Ishikawa (cell line): ENCODE data around the gene FAAH2.

ENCODE experiments used
- CEBPB ChIP-seq: IDR thresholded peaks from 2 replicates; pipeline ENCODE4 v1.6.1; 2012
- CREB1 ChIP-seq: IDR thresholded peaks from 2 replicates; pipeline ENCODE4 v1.6.1; 2012; ENCODE audit warnings: low read depth
- EGR1 ChIP-seq: IDR thresholded peaks from 2 replicates; pipeline ENCODE4 v1.6.1; 2012
- EP300 ChIP-seq: IDR thresholded peaks from 2 replicates; pipeline ENCODE4 v1.6.1; 2012; ENCODE audit warnings: borderline replicate concordance
- MAX ChIP-seq: IDR thresholded peaks from 2 replicates; pipeline ENCODE4 v1.6.1; 2012
- NFIC ChIP-seq: IDR thresholded peaks from 2 replicates; pipeline ENCODE4 v1.6.1; 2012
- RAD21 ChIP-seq: IDR thresholded peaks from 2 replicates; pipeline ENCODE4 v1.6.1; 2012; ENCODE audit warnings: low read depth
- REST ChIP-seq: IDR thresholded peaks from 2 replicates; pipeline ENCODE4 v1.6.1; 2012; ENCODE audit warnings: low read depth, mild to moderate bottlenecking
- TAF1 ChIP-seq: IDR thresholded peaks from 2 replicates; pipeline ENCODE4 v1.6.1; 2012; ENCODE audit warnings: low read depth, mild to moderate bottlenecking
- TEAD4 ChIP-seq: IDR thresholded peaks from 2 replicates; pipeline ENCODE4 v1.6.1; 2012

- TF ChIP-seq NFIC (no peak), EP300 (no peak), CREB1 (no peak), CEBPB (no peak), REST (no peak), MAX (no peak), TAF1 (no peak), RAD21 (no peak), TEAD4 (no peak), EGR1 (no peak)
Measured at GRCh38 chrX:57267308-57267707, 19.2 kb upstream of the FAAH2 start.
